HEK293 (cell line): ENCODE results near the gene ADAMTSL2.

Experiments
- GFI1B ChIP-seq: fragments of 450-650 bp; formaldehyde crosslinking; IDR thresholded peaks from 2 replicates; pipeline ENCODE4 v1.5.1; 2016; ENCODE audit warnings: missing biosample characterization, missing genetic modification characterization
- GLIS1 ChIP-seq: fragments of 450-650 bp; formaldehyde crosslinking; IDR thresholded peaks from 2 replicates; pipeline ENCODE4 v1.5.1; 2016; ENCODE audit warnings: missing biosample characterization, missing genetic modification characterization
- HOXC10 ChIP-seq: sonication (generic); formaldehyde crosslinking; IDR thresholded peaks from 2 replicates; pipeline ENCODE4 v1.8.1; 2023; ENCODE audit warnings: mild to moderate bottlenecking, missing genetic modification reagents
- KLF9 ChIP-seq: fragments of 450-650 bp; formaldehyde crosslinking; IDR thresholded peaks from 2 replicates; pipeline ENCODE4 v1.5.1; 2016; ENCODE audit warnings: missing biosample characterization, missing genetic modification characterization, low read depth
- WT1 ChIP-seq: fragments of 450-650 bp; formaldehyde crosslinking; IDR thresholded peaks from 2 replicates; pipeline ENCODE4 v1.5.1; 2016; ENCODE audit warnings: missing biosample characterization, missing genetic modification characterization
- YY1 ChIP-seq: fragments of 450-650 bp; formaldehyde crosslinking; IDR thresholded peaks from 2 replicates; pipeline ENCODE4 v1.5.1; 2018; ENCODE audit warnings: missing biosample characterization, missing genetic modification characterization
- ZBTB26 ChIP-seq: fragments of 450-650 bp; formaldehyde crosslinking; optimal IDR thresholded peaks from 2 replicates; pipeline ENCODE3; 2016; ENCODE audit warnings: missing biosample characterization, mild to moderate bottlenecking, missing genetic modification characterization
- ZBTB49 ChIP-seq: fragments of 450-650 bp; formaldehyde crosslinking; IDR thresholded peaks from 2 replicates; pipeline ENCODE4 v1.5.1; 2016; ENCODE audit warnings: missing biosample characterization, missing genetic modification characterization, low read depth
- ZNF112 ChIP-seq: fragments of 450-650 bp; formaldehyde crosslinking; IDR thresholded peaks from 2 replicates; pipeline ENCODE4 v1.5.0; 2017; ENCODE audit warnings: missing biosample characterization, missing genetic modification characterization
- ZNF114 ChIP-seq: fragments of 450-650 bp; formaldehyde crosslinking; IDR thresholded peaks from 2 replicates; pipeline ENCODE4 v1.5.0; 2017; ENCODE audit warnings: missing biosample characterization, missing genetic modification characterization
- ZNF335 ChIP-seq: fragments of 450-650 bp; formaldehyde crosslinking; conservative IDR thresholded peaks from 2 replicates; pipeline ENCODE4 v1.5.1; 2016; ENCODE audit warnings: missing biosample characterization, missing genetic modification characterization
- ZNF37A ChIP-seq: fragments of 450-650 bp; IDR thresholded peaks from 2 replicates; pipeline ENCODE4 v1.5.1; 2018; ENCODE audit warnings: missing biosample characterization, missing genetic modification characterization
- ZNF391 ChIP-seq: fragments of 450-650 bp; formaldehyde crosslinking; IDR thresholded peaks from 2 replicates; pipeline ENCODE4 v1.5.1; 2016; ENCODE audit warnings: low read depth, missing biosample characterization, missing genetic modification characterization, borderline replicate concordance
- ZNF404 ChIP-seq: fragments of 450-650 bp; formaldehyde crosslinking; IDR thresholded peaks from 2 replicates; pipeline ENCODE4 v1.5.1; 2017; ENCODE audit warnings: missing biosample characterization, missing genetic modification characterization
- ZNF416 ChIP-seq: fragments of 450-650 bp; formaldehyde crosslinking; IDR thresholded peaks from 2 replicates; pipeline ENCODE4 v1.5.1; 2016; ENCODE audit warnings: missing biosample characterization, missing genetic modification characterization
- ZNF449 ChIP-seq: fragments of 450-650 bp; formaldehyde crosslinking; IDR thresholded peaks from 2 replicates; pipeline ENCODE4 v1.5.1; 2017; ENCODE audit warnings: missing biosample characterization, mild to moderate bottlenecking, missing genetic modification characterization, moderate library complexity
- ZNF555 ChIP-seq: fragments of 450-650 bp; formaldehyde crosslinking; conservative IDR thresholded peaks from 2 replicates; pipeline ENCODE4 v1.5.1; 2017; ENCODE audit warnings: missing biosample characterization, mild to moderate bottlenecking, missing genetic modification characterization, inconsistent platforms
- ZNF610 ChIP-seq: fragments of 450-650 bp; formaldehyde crosslinking; IDR thresholded peaks from 2 replicates; pipeline ENCODE4 v1.5.1; 2016; ENCODE audit warnings: missing biosample characterization, missing genetic modification characterization, borderline replicate concordance
- ZNF658 ChIP-seq: fragments of 450-650 bp; formaldehyde crosslinking; IDR thresholded peaks from 2 replicates; pipeline ENCODE4; 2016; ENCODE audit warnings: missing biosample characterization, missing genetic modification characterization
- ZNF707 ChIP-seq: fragments of 450-650 bp; formaldehyde crosslinking; IDR thresholded peaks from 2 replicates; pipeline ENCODE4 v1.5.1; 2016; ENCODE audit warnings: missing biosample characterization, missing genetic modification characterization
- ZNF76 ChIP-seq: fragments of 450-650 bp; formaldehyde crosslinking; IDR thresholded peaks from 2 replicates; pipeline ENCODE4; 2016; ENCODE audit warnings: low read depth, missing biosample characterization, missing genetic modification characterization, borderline replicate concordance
- ZNF792 ChIP-seq: fragments of 450-650 bp; formaldehyde crosslinking; IDR thresholded peaks from 2 replicates; pipeline ENCODE4 v1.5.1; 2016; ENCODE audit warnings: missing biosample characterization, missing genetic modification characterization
- TF ChIP-seq, protein P1 (sequence below): fragments of 450-650 bp; formaldehyde crosslinking; IDR thresholded peaks from 2 replicates; pipeline ENCODE4 v1.5.1; 2016; ENCODE audit warnings: missing biosample characterization, missing genetic modification characterization
- TF ChIP-seq, protein P2 (sequence below): fragments of 450-650 bp; formaldehyde crosslinking; IDR thresholded peaks from 2 replicates; pipeline ENCODE4 v1.5.1; 2016; ENCODE audit warnings: missing biosample characterization, missing genetic modification characterization
- TF ChIP-seq, protein P3 (sequence below): fragments of 450-650 bp; formaldehyde crosslinking; IDR thresholded peaks from 2 replicates; pipeline ENCODE4 v1.5.1; 2016; ENCODE audit warnings: missing biosample characterization, missing genetic modification characterization
- TF ChIP-seq, protein P4 (sequence below): fragments of 450-650 bp; IDR thresholded peaks from 2 replicates; pipeline ENCODE4 v1.5.1; 2018; ENCODE audit warnings: missing biosample characterization, mild to moderate bottlenecking, missing genetic modification characterization

Gene ADAMTSL2

GRCh38 chr9:133532937-133533668 lies 1.4 kb upstream of the ADAMTSL2 start (continued):
- TF ChIP-seq ZNF76 (tag by site-specific recombination) (peak; percentile 61; the same call in 1 of the 2 replicates), ZNF391 (tag by site-specific recombination) (peak; percentile 84; the same call in 1 of the 2 replicates), ZNF658 (tag by site-specific recombination) (no peak), KLF9 (tag by site-specific recombination) (peak; percentile 76), ZNF114 (tag by site-specific recombination) (no peak), ZNF112 (tag by site-specific recombination) (no peak), ZBTB49 (tag by site-specific recombination) (no peak), ZNF335 (tag by site-specific recombination) (no peak), ZNF416 (no peak), ZBTB26 (no peak), ZNF792 (0 out of 2 replicates have a peak, but pooled peaks have one; percentile 32), GLIS1 (tag by site-specific recombination) (peak; percentile 81), HOXC10 (CRISPR knock-in tag) (no peak), GFI1B (tag by site-specific recombination) (no peak), ZNF404 (tag by site-specific recombination) (no peak), ZNF707 (tag by site-specific recombination) (no peak), ZNF610 (tag by site-specific recombination) (no peak), ZNF37A (tag by site-specific recombination) (no peak), ZNF449 (tag by site-specific recombination) (no peak), WT1 (tag by site-specific recombination) (no peak), ZNF555 (tag by site-specific recombination) (no peak), YY1 (tag by site-specific recombination) (peak; percentile 53; the same call in 1 of the 2 replicates)
- TF ChIP-seq, protein P1, sequence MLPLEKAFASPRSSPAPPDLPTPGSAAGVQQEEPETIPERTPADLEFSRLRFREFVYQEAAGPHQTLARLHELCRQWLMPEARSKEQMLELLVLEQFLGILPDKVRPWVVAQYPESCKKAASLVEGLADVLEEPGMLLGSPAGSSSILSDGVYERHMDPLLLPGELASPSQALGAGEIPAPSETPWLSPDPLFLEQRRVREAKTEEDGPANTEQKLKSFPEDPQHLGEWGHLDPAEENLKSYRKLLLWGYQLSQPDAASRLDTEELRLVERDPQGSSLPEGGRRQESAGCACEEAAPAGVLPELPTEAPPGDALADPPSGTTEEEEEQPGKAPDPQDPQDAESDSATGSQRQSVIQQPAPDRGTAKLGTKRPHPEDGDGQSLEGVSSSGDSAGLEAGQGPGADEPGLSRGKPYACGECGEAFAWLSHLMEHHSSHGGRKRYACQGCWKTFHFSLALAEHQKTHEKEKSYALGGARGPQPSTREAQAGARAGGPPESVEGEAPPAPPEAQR (tag by site-specific recombination): peak; percentile 85; the same call in 1 of the 2 replicates
- TF ChIP-seq, protein P2, sequence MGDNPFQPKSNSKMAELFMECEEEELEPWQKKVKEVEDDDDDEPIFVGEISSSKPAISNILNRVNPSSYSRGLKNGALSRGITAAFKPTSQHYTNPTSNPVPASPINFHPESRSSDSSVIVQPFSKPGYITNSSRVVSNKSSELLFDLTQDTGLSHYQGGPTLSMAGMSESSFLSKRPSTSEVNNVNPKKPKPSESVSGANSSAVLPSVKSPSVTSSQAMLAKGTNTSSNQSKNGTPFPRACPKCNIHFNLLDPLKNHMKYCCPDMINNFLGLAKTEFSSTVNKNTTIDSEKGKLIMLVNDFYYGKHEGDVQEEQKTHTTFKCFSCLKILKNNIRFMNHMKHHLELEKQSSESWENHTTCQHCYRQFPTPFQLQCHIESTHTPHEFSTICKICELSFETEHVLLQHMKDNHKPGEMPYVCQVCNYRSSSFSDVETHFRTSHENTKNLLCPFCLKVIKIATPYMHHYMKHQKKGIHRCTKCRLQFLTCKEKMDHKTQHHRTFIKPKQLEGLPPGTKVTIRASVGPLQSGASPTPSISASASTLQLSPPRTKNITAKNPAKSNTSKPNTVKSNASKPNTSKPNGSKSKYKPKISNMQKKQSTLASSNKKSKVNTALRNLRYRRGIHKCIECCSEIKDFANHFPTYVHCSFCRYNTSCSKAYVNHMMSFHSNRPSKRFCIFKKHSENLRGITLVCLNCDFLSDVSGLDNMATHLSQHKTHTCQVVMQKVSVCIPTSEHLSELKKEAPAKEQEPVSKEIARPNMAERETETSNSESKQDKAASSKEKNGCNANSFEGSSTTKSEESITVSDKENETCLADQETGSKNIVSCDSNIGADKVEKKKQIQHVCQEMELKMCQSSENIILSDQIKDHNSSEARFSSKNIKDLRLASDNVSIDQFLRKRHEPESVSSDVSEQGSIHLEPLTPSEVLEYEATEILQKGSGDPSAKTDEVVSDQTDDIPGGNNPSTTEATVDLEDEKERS (tag by site-specific recombination): no peak
- TF ChIP-seq, protein P3, sequence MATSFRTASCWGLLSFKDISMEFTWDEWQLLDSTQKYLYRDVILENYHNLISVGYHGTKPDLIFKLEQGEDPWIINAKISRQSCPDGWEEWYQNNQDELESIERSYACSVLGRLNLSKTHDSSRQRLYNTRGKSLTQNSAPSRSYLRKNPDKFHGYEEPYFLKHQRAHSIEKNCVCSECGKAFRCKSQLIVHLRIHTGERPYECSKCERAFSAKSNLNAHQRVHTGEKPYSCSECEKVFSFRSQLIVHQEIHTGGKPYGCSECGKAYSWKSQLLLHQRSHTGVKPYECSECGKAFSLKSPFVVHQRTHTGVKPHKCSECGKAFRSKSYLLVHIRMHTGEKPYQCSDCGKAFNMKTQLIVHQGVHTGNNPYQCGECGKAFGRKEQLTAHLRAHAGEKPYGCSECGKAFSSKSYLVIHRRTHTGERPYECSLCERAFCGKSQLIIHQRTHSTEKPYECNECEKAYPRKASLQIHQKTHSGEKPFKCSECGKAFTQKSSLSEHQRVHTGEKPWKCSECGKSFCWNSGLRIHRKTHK (tag by site-specific recombination): no peak
- TF ChIP-seq, protein P4, sequence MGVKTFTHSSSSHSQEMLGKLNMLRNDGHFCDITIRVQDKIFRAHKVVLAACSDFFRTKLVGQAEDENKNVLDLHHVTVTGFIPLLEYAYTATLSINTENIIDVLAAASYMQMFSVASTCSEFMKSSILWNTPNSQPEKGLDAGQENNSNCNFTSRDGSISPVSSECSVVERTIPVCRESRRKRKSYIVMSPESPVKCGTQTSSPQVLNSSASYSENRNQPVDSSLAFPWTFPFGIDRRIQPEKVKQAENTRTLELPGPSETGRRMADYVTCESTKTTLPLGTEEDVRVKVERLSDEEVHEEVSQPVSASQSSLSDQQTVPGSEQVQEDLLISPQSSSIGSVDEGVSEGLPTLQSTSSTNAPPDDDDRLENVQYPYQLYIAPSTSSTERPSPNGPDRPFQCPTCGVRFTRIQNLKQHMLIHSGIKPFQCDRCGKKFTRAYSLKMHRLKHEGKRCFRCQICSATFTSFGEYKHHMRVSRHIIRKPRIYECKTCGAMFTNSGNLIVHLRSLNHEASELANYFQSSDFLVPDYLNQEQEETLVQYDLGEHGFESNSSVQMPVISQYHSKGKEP (tag by site-specific recombination): no peak
